ENCODE results near the gene SLC7A9. TPM values are rescaled to one million over a fixed set of nuclear protein-coding genes. Genes with fewer than 3 reads are reported as not detected.

The SLC7A9 gene
- total RNA-seq, 1 experiment from 2014 or later, result 0.11 TPM

DNA sequence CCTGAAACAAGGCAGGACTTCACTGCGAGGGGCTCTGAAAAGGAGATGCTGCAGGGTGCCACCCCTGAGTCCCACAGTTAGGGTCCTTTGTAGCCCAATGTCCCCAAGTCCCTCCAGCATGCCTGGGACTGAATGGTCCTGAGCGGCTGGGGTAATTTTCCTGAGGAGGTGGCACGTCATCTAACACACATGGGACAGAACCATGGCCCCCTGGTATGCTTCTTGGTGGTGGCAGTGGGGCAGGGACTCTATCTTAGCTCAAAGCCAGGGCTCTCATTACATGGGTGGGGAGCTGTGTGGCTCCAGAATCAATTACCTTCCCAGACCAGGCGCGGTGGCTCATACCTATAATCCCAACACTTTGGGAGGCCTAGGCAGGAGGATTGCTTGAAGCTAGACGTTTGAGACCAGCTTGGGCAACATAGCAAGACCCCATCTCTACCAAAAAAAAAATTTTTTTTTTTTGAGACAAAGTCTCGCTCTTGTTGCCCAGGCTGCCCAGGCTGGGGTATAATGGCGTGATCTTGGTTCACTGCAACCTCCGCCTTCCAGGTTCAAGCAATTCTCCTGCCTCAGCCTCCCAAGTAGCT lies 7.9 kb upstream of the SLC7A9 start (continued):
- TF ChIP-seq, protein P1, sequence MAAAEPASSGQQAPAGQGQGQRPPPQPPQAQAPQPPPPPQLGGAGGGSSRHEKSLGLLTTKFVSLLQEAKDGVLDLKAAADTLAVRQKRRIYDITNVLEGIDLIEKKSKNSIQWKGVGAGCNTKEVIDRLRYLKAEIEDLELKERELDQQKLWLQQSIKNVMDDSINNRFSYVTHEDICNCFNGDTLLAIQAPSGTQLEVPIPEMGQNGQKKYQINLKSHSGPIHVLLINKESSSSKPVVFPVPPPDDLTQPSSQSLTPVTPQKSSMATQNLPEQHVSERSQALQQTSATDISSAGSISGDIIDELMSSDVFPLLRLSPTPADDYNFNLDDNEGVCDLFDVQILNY (CRISPR knock-in tag; IDR thresholded peaks at IDR 0.05), result no peak

- Mint-ChIP-seq H3K27ac (no peak overlapping the region), H3K4me3 (no peak overlapping the region), H3K36me3 (no peaks in the 10 kb centered on the region; the same call in 1 of the 2 replicates), H3K9me3 (peaks cover 8% of the 10 kb centered on the region), H3K4me1 (peaks cover 11% of the 10 kb centered on the region), H3K27me3 (ENCODE audit: low read depth) (no peaks in the 10 kb centered on the region)
- ChIA-PET CTCF (interaction anchor here (1.4 kb wide), 1 partner anchor 8 kb away, joined by 3 read pairs; no protein-coding TSS in a partner anchor), POLR2A (interaction anchor here (0.7 kb wide), 1 partner anchor 51 kb away, joined by 3 read pairs; no protein-coding TSS in a partner anchor)
- ATAC-seq (no peak), DNase-seq (ENCODE audit: low spot score) (no peak)
- no peak for TF ChIP-seq IRF2 (CRISPR knock-in tag; IDR thresholded peaks at IDR 0.05; ENCODE audit: borderline replicate concordance, low read depth)
- TF ChIP-seq, protein P1 (CRISPR knock-in tag; IDR thresholded peaks at IDR 0.05), result no peak
- TF ChIP-seq ELF4 (CRISPR knock-in tag; IDR thresholded peaks at IDR 0.05; ENCODE audit: low read depth), result no peak
- TF ChIP-seq KAT7 (CRISPR knock-in tag; IDR thresholded peaks at IDR 0.05; ENCODE audit: borderline replicate concordance), result no peak
- no peak for TF ChIP-seq NR3C1 (CRISPR knock-in tag; conservative IDR thresholded peaks at IDR 0.05; ENCODE audit: low read depth)
- no peak for TF ChIP-seq CREB1 (CRISPR knock-in tag; IDR thresholded peaks at IDR 0.05)
- no peak for TF ChIP-seq ZSCAN18 (CRISPR knock-in tag; IDR thresholded peaks at IDR 0.05)
- TF ChIP-seq, protein P2, sequence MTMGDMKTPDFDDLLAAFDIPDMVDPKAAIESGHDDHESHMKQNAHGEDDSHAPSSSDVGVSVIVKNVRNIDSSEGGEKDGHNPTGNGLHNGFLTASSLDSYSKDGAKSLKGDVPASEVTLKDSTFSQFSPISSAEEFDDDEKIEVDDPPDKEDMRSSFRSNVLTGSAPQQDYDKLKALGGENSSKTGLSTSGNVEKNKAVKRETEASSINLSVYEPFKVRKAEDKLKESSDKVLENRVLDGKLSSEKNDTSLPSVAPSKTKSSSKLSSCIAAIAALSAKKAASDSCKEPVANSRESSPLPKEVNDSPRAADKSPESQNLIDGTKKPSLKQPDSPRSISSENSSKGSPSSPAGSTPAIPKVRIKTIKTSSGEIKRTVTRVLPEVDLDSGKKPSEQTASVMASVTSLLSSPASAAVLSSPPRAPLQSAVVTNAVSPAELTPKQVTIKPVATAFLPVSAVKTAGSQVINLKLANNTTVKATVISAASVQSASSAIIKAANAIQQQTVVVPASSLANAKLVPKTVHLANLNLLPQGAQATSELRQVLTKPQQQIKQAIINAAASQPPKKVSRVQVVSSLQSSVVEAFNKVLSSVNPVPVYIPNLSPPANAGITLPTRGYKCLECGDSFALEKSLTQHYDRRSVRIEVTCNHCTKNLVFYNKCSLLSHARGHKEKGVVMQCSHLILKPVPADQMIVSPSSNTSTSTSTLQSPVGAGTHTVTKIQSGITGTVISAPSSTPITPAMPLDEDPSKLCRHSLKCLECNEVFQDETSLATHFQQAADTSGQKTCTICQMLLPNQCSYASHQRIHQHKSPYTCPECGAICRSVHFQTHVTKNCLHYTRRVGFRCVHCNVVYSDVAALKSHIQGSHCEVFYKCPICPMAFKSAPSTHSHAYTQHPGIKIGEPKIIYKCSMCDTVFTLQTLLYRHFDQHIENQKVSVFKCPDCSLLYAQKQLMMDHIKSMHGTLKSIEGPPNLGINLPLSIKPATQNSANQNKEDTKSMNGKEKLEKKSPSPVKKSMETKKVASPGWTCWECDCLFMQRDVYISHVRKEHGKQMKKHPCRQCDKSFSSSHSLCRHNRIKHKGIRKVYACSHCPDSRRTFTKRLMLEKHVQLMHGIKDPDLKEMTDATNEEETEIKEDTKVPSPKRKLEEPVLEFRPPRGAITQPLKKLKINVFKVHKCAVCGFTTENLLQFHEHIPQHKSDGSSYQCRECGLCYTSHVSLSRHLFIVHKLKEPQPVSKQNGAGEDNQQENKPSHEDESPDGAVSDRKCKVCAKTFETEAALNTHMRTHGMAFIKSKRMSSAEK (CRISPR knock-in tag; IDR thresholded peaks at IDR 0.05; ENCODE audit: borderline replicate concordance), result no peak
- TF ChIP-seq ZNF219 (CRISPR knock-in tag; IDR thresholded peaks at IDR 0.05; ENCODE audit: borderline replicate concordance), result no peak
- no peak for TF ChIP-seq RELA (CRISPR knock-in tag; IDR thresholded peaks at IDR 0.05; ENCODE audit: borderline replicate concordance)
- TF ChIP-seq, protein P3, sequence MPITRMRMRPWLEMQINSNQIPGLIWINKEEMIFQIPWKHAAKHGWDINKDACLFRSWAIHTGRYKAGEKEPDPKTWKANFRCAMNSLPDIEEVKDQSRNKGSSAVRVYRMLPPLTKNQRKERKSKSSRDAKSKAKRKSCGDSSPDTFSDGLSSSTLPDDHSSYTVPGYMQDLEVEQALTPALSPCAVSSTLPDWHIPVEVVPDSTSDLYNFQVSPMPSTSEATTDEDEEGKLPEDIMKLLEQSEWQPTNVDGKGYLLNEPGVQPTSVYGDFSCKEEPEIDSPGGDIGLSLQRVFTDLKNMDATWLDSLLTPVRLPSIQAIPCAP (CRISPR knock-in tag; IDR thresholded peaks at IDR 0.05), result no peak
- TF ChIP-seq FOXP4 (CRISPR knock-in tag; IDR thresholded peaks at IDR 0.05), result no peak
- TF ChIP-seq ZNF396 (CRISPR knock-in tag; IDR thresholded peaks at IDR 0.05; ENCODE audit: borderline replicate concordance), result no peak
- no peak for TF ChIP-seq GTF2I (CRISPR knock-in tag; conservative IDR thresholded peaks at IDR 0.05)
- TF ChIP-seq NR2C2 (CRISPR knock-in tag; IDR thresholded peaks at IDR 0.05), result no peak
- TF ChIP-seq, protein P4, sequence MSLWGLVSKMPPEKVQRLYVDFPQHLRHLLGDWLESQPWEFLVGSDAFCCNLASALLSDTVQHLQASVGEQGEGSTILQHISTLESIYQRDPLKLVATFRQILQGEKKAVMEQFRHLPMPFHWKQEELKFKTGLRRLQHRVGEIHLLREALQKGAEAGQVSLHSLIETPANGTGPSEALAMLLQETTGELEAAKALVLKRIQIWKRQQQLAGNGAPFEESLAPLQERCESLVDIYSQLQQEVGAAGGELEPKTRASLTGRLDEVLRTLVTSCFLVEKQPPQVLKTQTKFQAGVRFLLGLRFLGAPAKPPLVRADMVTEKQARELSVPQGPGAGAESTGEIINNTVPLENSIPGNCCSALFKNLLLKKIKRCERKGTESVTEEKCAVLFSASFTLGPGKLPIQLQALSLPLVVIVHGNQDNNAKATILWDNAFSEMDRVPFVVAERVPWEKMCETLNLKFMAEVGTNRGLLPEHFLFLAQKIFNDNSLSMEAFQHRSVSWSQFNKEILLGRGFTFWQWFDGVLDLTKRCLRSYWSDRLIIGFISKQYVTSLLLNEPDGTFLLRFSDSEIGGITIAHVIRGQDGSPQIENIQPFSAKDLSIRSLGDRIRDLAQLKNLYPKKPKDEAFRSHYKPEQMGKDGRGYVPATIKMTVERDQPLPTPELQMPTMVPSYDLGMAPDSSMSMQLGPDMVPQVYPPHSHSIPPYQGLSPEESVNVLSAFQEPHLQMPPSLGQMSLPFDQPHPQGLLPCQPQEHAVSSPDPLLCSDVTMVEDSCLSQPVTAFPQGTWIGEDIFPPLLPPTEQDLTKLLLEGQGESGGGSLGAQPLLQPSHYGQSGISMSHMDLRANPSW (CRISPR knock-in tag; conservative IDR thresholded peaks at IDR 0.05; ENCODE audit: low read depth), result no peak
- TF ChIP-seq, protein P5, sequence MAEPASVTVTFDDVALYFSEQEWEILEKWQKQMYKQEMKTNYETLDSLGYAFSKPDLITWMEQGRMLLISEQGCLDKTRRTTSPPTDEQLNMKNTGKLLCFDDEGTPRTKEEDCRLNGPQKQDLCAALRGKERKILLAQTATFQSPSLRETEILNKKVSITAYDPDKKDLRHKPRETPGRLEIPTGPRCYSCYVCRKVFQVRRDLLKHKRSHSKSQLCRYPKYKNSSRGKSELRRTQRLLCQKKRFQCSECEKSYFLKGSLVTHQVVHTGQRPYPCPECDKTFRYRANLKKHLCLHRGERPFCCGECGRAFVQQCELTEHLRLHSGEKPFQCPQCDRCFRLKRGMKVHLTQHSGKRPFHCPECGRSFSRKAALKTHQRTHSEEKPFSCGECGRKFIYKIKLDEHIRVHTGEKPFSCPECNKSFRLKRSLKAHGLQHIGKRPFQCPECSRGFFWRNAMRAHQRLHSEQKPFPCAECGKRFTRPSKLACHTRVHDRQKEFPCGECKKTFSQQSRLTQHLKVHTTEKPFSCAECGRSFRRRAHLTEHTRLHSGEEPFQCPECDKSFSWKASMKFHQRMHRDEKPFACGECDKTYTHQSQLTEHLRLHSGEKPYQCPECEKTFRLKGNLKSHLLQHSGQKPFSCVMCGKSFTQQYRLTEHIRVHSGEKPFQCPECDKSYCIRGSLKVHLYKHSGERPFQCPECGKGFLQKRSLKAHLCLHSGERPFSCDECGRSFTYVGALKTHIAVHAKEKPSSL (CRISPR knock-in tag; conservative IDR thresholded peaks at IDR 0.05), result no peak
Observed at GRCh38 chr19:32876919-32877285, 7.3 kb upstream of the SLC7A9 start.

Data from WTC11 (cell line).